ENCODE measurements around the gene XYLT2. TPM values are rescaled to one million over a fixed set of nuclear protein-coding genes. Genes with fewer than 3 reads are reported as not detected.

The XYLT2 gene
- total and polyA plus RNA-seq, 9 of the 15 experiments (the other 6 are each of a cell fraction or from before 2014, with no cell fraction given) = 0.63 to 9.1 (median 4.3) TPM

GRCh38 chr17:50345432-50346312 lies at the start of gene XYLT2 (continued):
- no peak for TF ChIP-seq ETS1 (conservative IDR thresholded peaks at IDR 0.05; ENCODE audit: control insufficient read depth, low read depth, low read length)
- no peak for TF ChIP-seq SMARCC2 (IDR thresholded peaks at IDR 0.05; ENCODE audit: low read depth)
- TF ChIP-seq SIX5 (IDR thresholded peaks at IDR 0.05; ENCODE audit: borderline replicate concordance in 1 of 2, insufficient read depth in 1 of 2, low read depth in 1 of 2, low read length in 2 of 2) = no peak
- no peak for TF ChIP-seq PTTG1 (tag; IDR thresholded peaks at IDR 0.05; ENCODE audit: low read depth)
- peak; percentile 83; the same call in 1 of the 2 replicates for TF ChIP-seq ZNF395 (CRISPR knock-in tag; IDR thresholded peaks at IDR 0.05)
- no peak for TF ChIP-seq ZNF551 (CRISPR knock-in tag; IDR thresholded peaks at IDR 0.05)
- TF ChIP-seq ZNF282 (CRISPR knock-in tag; IDR thresholded peaks at IDR 0.05) = 0 out of 2 replicates have a peak, but pooled peaks have one; percentile 57
- TF ChIP-seq ZNF384 (IDR thresholded peaks at IDR 0.05; ENCODE audit: low read depth, low read length) = no peak
- TF ChIP-seq THRAP3 (IDR thresholded peaks at IDR 0.05; ENCODE audit: borderline replicate concordance) = no peak
- no peak for TF ChIP-seq ZNF12 (CRISPR knock-in tag; IDR thresholded peaks at IDR 0.05)
- no peak for TF ChIP-seq CAMTA2 (CRISPR knock-in tag; conservative IDR thresholded peaks at IDR 0.05)
- no peak for TF ChIP-seq STAT5A (IDR thresholded peaks at IDR 0.05; ENCODE audit: borderline replicate concordance, low read length)
- no peak for TF ChIP-seq POLR3A (IDR thresholded peaks at IDR 0.05; ENCODE audit: borderline replicate concordance, extremely low read depth, insufficient read depth, insufficient read length)
- TF ChIP-seq ZNF592 (IDR thresholded peaks at IDR 0.05) = no peak
- peak; percentile 91 for TF ChIP-seq POLR2G (IDR thresholded peaks at IDR 0.05; ENCODE audit: low read depth, low read length)
- TF ChIP-seq TAL1 (IDR thresholded peaks at IDR 0.05) = no peak
- TF ChIP-seq FOXP4 (CRISPR knock-in tag; IDR thresholded peaks at IDR 0.05; ENCODE audit: borderline replicate concordance) = no peak

Measured in K562 (cell line).